Cardiac septum (tissue), 1 donor: ENCODE measurements around the gene PATL2. TPM values are rescaled to one million over a fixed set of nuclear protein-coding genes. Genes with fewer than 3 reads are reported as not detected.
A peak's percentile ranks its signal among the peaks of the same experiment; 100 is the strongest.
"Not testable (repeated sequence)": the region's sequence is repeated elsewhere in the genome, so short reads cannot be mapped to it uniquely, and the experiment has no call there.

ENCODE experiments used
- DNase-seq: peaks from one replicate; pipeline ENCODE4 v3.0.0-alpha.2; 2020; ENCODE audit warnings: low spot score
- intact Hi-C: fragments of 100-400 bp; cut with DNase I; formaldehyde crosslinking; loops from one replicate; pipeline ENCODE4 v1.14.0; 2022
- total RNA-seq: library from RNA; stranded (reverse); fragmentation: NEBNext Ultra II Directional; extraction: Animal tissue kit (Norgen Biotek cat#: 25700); gene quantifications from one replicate; pipeline ENCODE4 v1.2.1, GENCODE V29; 2021
- donor health status: DM: no; HTN: no; CAD: no.

The PATL2 gene
- total RNA-seq, 1 donor from 2014 or later = 1.00 TPM

GRCh38 chr15:44720460-44721176 lies 9.5 kb upstream of the PATL2 start:
- no peak for DNase-seq
- intact Hi-C loops = loop anchor here (10.0 kb wide), 1 partner anchor 296 kb away; the partner anchor contains the start of gene CTDSPL2

GRCh38 chr15:44720000-44720435 lies 8.9 kb upstream of the PATL2 start:
- intact Hi-C loops = loop anchor here (10.0 kb wide), 1 partner anchor 295 kb away; the partner anchor contains the start of gene CTDSPL2
- not testable (repeated sequence) for DNase-seq

GRCh38 chr15:44719293-44719999 lies 8.3 kb upstream of the PATL2 start:
- no peak for DNase-seq
- intact Hi-C loops = no loop called here

GRCh38 chr15:44718927-44719292 lies 7.8 kb upstream of the PATL2 start:
- no peak for DNase-seq
- intact Hi-C loops = no loop called here

- intact Hi-C loops = no loop called here
Measured at GRCh38 chr15:44718180-44718926, 7.2 kb upstream of the PATL2 start.

GRCh38 chr15:44716983-44717602 lies 6.0 kb upstream of the PATL2 start:
- intact Hi-C loops = no loop called here

More at GRCh38 chr15:44718180-44718926, 7.2 kb upstream of the PATL2 start:
- DNase-seq = no peak

GRCh38 chr15:44715797-44716334 lies 4.7 kb upstream of the PATL2 start:
- no peak for DNase-seq
- intact Hi-C loops = no loop called here

More at GRCh38 chr15:44716983-44717602, 6.0 kb upstream of the PATL2 start:
- no peak for DNase-seq

GRCh38 chr15:44715142-44715796 lies 4.1 kb upstream of the PATL2 start:
- DNase-seq = no peak
- intact Hi-C loops = no loop called here

GRCh38 chr15:44713006-44713966 lies 2.2 kb upstream of the PATL2 start:
- DNase-seq = no peak
- intact Hi-C loops = no loop called here

GRCh38 chr15:44712346-44713005 lies 1.4 kb upstream of the PATL2 start:
- DNase-seq = peak; percentile 86
- intact Hi-C loops = no loop called here

GRCh38 chr15:44711743-44712345 lies 721 bp upstream of the PATL2 start:
- intact Hi-C loops = loop anchor here (1.0 kb wide), 2 partner anchors 16 to 49 kb away; partner anchors contain the start of gene SPG11
- DNase-seq = peak; percentile 80

- intact Hi-C loops = loop anchor here (1.0 kb wide), 2 partner anchors 18 to 47 kb away; partner anchors contain the start of gene SPG11
- DNase-seq = peak; percentile 83
Measured at GRCh38 chr15:44710236-44711095, 657 bp downstream of the PATL2 start.

- intact Hi-C loops = no loop called here
- DNase-seq = no peak
Measured at GRCh38 chr15:44706946-44707636, 4.0 kb downstream of the PATL2 start.

GRCh38 chr15:44706401-44706800 lies 4.7 kb downstream of the PATL2 start:
- DNase-seq = no peak
- intact Hi-C loops = no loop called here

- DNase-seq = no peak
- intact Hi-C loops = no loop called here
Measured at GRCh38 chr15:44705986-44706385, 5.1 kb downstream of the PATL2 start.
